ENCODE data around the gene WFS1.

DNA sequence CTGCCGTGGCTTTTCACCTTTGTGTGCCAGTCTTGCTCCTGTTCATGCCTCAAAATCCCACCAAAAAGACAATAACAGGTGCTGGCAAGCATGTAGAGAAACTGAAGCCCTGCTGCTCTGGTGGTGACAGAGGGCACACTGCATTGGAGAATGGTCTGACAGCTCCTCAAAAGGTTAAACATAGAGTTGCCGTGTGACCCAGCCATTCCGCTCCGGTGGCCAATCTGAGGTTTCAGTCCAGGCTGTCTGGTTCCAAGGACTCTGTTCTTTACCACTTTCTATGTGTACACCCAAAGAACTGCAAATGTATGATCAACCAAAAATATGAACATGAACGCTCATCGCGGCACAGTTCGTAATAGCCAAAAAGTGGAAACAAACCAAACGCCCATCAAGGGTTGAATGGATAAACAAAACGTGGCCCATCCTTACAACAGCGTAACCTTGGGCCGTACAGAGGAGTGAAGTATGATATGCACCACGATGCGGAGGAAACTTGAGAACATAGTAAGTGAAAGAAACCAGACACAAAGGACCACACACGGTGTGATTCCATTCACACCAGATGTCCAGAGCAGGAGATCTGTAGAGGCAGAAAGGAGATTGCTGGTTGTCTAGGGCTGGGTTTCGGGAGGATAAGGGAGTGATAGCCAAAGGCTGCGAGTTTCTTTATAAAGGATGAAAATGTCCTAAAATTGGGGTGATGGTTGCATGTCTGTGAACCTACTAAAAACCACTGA, 33.6 kb upstream of the WFS1 start:
- TF ChIP-seq, protein P1, sequence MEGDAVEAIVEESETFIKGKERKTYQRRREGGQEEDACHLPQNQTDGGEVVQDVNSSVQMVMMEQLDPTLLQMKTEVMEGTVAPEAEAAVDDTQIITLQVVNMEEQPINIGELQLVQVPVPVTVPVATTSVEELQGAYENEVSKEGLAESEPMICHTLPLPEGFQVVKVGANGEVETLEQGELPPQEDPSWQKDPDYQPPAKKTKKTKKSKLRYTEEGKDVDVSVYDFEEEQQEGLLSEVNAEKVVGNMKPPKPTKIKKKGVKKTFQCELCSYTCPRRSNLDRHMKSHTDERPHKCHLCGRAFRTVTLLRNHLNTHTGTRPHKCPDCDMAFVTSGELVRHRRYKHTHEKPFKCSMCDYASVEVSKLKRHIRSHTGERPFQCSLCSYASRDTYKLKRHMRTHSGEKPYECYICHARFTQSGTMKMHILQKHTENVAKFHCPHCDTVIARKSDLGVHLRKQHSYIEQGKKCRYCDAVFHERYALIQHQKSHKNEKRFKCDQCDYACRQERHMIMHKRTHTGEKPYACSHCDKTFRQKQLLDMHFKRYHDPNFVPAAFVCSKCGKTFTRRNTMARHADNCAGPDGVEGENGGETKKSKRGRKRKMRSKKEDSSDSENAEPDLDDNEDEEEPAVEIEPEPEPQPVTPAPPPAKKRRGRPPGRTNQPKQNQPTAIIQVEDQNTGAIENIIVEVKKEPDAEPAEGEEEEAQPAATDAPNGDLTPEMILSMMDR (IDR thresholded peaks at IDR 0.05) = no peak
- TF ChIP-seq POLR2A (IDR thresholded peaks at IDR 0.05) = no peak

All from right lobe of liver (tissue), 4 donors.